ENCODE data around the gene SLC22A1.
"Not testable (repeated sequence)": the region's sequence is repeated elsewhere in the genome, so short reads cannot be mapped to it uniquely, and the experiment has no call there.

The SLC22A1 gene

GRCh38 chr6:160093946-160094345 lies 27.7 kb upstream of the SLC22A1 start:
- DNase-seq (ENCODE audit: low read depth in 2 of 2): no peak

GRCh38 chr6:160095146-160095845 lies 26.3 kb upstream of the SLC22A1 start:
- DNase-seq (ENCODE audit: low read depth in 2 of 2): no peak

- DNase-seq (ENCODE audit: low read depth in 2 of 2): no peak
These were observed 20.1 kb upstream of the SLC22A1 start for GRCh38 chr6:160101277-160102205.

- DNase-seq (ENCODE audit: low read depth in 2 of 2): no peak
These were observed 19.2 kb upstream of the SLC22A1 start for GRCh38 chr6:160102399-160102798.

GRCh38 chr6:160102956-160103824 lies 18.4 kb upstream of the SLC22A1 start:
- DNase-seq (ENCODE audit: low read depth in 2 of 2): no peak

- DNase-seq (ENCODE audit: low read depth in 2 of 2): no peak
These were observed 17.9 kb upstream of the SLC22A1 start for GRCh38 chr6:160103825-160104100.

- no peak for DNase-seq (ENCODE audit: low read depth in 2 of 2)
These were observed 16.6 kb upstream of the SLC22A1 start for GRCh38 chr6:160104821-160105517.

GRCh38 chr6:160106010-160106409 lies 15.6 kb upstream of the SLC22A1 start:
- no peak for DNase-seq (ENCODE audit: low read depth in 2 of 2)

- DNase-seq (ENCODE audit: low read depth in 2 of 2): no peak
These were observed 14.9 kb upstream of the SLC22A1 start for GRCh38 chr6:160106701-160107100.

- DNase-seq (ENCODE audit: low read depth in 2 of 2): no peak
These were observed 13.5 kb upstream of the SLC22A1 start for GRCh38 chr6:160108077-160108476.

GRCh38 chr6:160110586-160111123 lies 11.0 kb upstream of the SLC22A1 start:
- DNase-seq (ENCODE audit: low read depth in 2 of 2): no peak

GRCh38 chr6:160111806-160112205 lies 9.8 kb upstream of the SLC22A1 start:
- DNase-seq (ENCODE audit: low read depth in 2 of 2): no peak

- DNase-seq (ENCODE audit: low read depth in 2 of 2): no peak
These were observed 8.9 kb upstream of the SLC22A1 start for GRCh38 chr6:160112628-160113299.

- DNase-seq (ENCODE audit: low read depth in 2 of 2): not testable (repeated sequence)
These were observed 7.1 kb upstream of the SLC22A1 start for GRCh38 chr6:160114536-160114935.

GRCh38 chr6:160115421-160115820 lies 6.2 kb upstream of the SLC22A1 start:
- no peak for DNase-seq (ENCODE audit: low read depth in 2 of 2)

GRCh38 chr6:160116411-160116810 lies 5.2 kb upstream of the SLC22A1 start:
- DNase-seq (ENCODE audit: low read depth in 2 of 2): no peak

- no peak for DNase-seq (ENCODE audit: low read depth in 2 of 2)
These were observed 4.5 kb upstream of the SLC22A1 start for GRCh38 chr6:160117137-160117536.

GRCh38 chr6:160118620-160119229 lies 2.9 kb upstream of the SLC22A1 start:
- DNase-seq (ENCODE audit: low read depth in 2 of 2): no peak

GRCh38 chr6:160120087-160120486 lies 1.5 kb upstream of the SLC22A1 start:
- DNase-seq (ENCODE audit: low read depth in 2 of 2): no peak

GRCh38 chr6:160121981-160122380 lies 366 bp downstream of the SLC22A1 start:
- no peak for DNase-seq (ENCODE audit: low read depth in 2 of 2)

All from stimulated activated CD4-positive, alpha-beta T cell treated with anti-CD3 and anti-CD28 coated beads, Interleukin-12 subunit alpha, Interleukin-12 subunit beta, amount 100 ng/mL, for 24 hours (primary cell).